ENCODE results near the gene CENPT. TPM values are rescaled to one million over a fixed set of nuclear protein-coding genes. Genes with fewer than 3 reads are reported as not detected.

CENPT gene
- total and polyA plus RNA-seq, 2 of the 13 experiments (the other 11 are each of a cell fraction or from before 2014, with no cell fraction given), result 40.9 to 43.3 TPM

DNA sequence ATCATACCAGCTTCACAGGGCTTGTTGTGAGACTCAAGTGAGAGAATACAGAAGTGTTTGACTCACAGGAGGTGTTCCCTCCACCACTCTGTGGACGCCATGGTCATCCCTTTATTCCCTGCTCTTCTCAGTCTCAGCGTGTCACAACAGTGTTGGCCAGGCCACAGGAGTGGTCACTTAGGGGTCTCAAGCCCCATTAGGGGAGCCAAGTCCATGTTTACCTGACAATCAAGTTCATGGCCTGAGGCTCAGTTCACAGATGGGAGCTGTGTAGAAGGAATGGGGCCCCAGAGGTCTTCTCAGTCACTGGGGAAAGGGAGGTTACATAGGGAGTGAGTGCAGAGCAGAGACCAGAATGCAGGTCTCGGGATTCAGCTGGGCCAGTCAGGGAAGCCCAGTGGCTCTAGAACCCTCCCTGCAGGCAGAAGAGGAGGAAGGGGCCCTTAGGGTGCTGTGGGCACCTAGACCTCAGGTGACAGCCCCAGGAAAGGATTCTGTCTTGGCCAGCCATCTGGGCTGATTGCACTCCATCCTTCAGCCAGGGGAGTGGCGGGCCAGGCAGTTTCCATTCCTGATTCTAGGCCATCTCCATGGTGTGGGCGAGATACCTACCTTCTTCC lies 9.5 kb upstream of the CENPT start (continued):
- TF ChIP-seq, protein P1, sequence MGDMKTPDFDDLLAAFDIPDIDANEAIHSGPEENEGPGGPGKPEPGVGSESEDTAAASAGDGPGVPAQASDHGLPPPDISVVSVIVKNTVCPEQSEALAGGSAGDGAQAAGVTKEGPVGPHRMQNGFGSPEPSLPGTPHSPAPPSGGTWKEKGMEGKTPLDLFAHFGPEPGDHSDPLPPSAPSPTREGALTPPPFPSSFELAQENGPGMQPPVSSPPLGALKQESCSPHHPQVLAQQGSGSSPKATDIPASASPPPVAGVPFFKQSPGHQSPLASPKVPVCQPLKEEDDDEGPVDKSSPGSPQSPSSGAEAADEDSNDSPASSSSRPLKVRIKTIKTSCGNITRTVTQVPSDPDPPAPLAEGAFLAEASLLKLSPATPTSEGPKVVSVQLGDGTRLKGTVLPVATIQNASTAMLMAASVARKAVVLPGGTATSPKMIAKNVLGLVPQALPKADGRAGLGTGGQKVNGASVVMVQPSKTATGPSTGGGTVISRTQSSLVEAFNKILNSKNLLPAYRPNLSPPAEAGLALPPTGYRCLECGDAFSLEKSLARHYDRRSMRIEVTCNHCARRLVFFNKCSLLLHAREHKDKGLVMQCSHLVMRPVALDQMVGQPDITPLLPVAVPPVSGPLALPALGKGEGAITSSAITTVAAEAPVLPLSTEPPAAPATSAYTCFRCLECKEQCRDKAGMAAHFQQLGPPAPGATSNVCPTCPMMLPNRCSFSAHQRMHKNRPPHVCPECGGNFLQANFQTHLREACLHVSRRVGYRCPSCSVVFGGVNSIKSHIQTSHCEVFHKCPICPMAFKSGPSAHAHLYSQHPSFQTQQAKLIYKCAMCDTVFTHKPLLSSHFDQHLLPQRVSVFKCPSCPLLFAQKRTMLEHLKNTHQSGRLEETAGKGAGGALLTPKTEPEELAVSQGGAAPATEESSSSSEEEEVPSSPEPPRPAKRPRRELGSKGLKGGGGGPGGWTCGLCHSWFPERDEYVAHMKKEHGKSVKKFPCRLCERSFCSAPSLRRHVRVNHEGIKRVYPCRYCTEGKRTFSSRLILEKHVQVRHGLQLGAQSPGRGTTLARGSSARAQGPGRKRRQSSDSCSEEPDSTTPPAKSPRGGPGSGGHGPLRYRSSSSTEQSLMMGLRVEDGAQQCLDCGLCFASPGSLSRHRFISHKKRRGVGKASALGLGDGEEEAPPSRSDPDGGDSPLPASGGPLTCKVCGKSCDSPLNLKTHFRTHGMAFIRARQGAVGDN (CRISPR knock-in tag; IDR thresholded peaks at IDR 0.05), result peak; percentile 39; the same call in 1 of the 2 replicates
- TF ChIP-seq, protein P2, sequence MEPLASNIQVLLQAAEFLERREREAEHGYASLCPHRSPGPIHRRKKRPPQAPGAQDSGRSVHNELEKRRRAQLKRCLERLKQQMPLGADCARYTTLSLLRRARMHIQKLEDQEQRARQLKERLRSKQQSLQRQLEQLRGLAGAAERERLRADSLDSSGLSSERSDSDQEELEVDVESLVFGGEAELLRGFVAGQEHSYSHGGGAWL (CRISPR knock-in tag; IDR thresholded peaks at IDR 0.05), result peak; percentile 50; the same call in 1 of the 2 replicates
- TF ChIP-seq AHR (CRISPR knock-in tag; IDR thresholded peaks at IDR 0.05) (peak; percentile 45; the same call in 1 of the 2 replicates), ZNF382 (CRISPR knock-in tag; IDR thresholded peaks at IDR 0.05; ENCODE audit: borderline replicate concordance) (no peak), GABPB1 (CRISPR knock-in tag; IDR thresholded peaks at IDR 0.05) (0 out of 2 replicates have a peak, but pooled peaks have one; percentile 1), ZBTB7A (CRISPR knock-in tag; IDR thresholded peaks at IDR 0.05) (0 out of 2 replicates have a peak, but pooled peaks have one; percentile 52), NFE2 (CRISPR knock-in tag; IDR thresholded peaks at IDR 0.05) (no peak), SOX13 (IDR thresholded peaks at IDR 0.05) (no peak), SOX13 (CRISPR knock-in tag; conservative IDR thresholded peaks at IDR 0.05 in 1 of 2, IDR thresholded peaks at IDR 0.05 in 1 of 2) (0 out of 4 replicates have a peak, but pooled peaks of 1 of the 2 experiments have one; percentile 13), ZBTB7B (CRISPR knock-in tag; IDR thresholded peaks at IDR 0.05) (peak; percentile 65; the same call in 1 of the 2 replicates), NR2C2 (CRISPR knock-in tag; IDR thresholded peaks at IDR 0.05; ENCODE audit: borderline replicate concordance) (0 out of 2 replicates have a peak, but pooled peaks have one; percentile 8), FOXA1 (IDR thresholded peaks at IDR 0.05) (no peak), FOXA1 (CRISPR knock-in tag; IDR thresholded peaks at IDR 0.05) (peak; percentile 64), SETDB1 (CRISPR knock-in tag; IDR thresholded peaks at IDR 0.05; ENCODE audit: borderline replicate concordance) (no peak), SUZ12 (IDR thresholded peaks at IDR 0.05; ENCODE audit: low read depth, low read length) (no peak), ZFP91 (CRISPR knock-in tag; IDR thresholded peaks at IDR 0.05; ENCODE audit: borderline replicate concordance) (peak; percentile 36; the same call in 1 of the 2 replicates), MTA1 (CRISPR knock-in tag; IDR thresholded peaks at IDR 0.05; ENCODE audit: borderline replicate concordance) (0 out of 2 replicates have a peak, but pooled peaks have one; percentile 22), ZNF263 (CRISPR knock-in tag; IDR thresholded peaks at IDR 0.05) (peak; percentile 76), ZNF768 (CRISPR knock-in tag; IDR thresholded peaks at IDR 0.05) (peak; percentile 27; the same call in 1 of the 2 replicates), SMAD9 (CRISPR knock-in tag; IDR thresholded peaks at IDR 0.05) (no peak)
